HG02642 (cell line): ENCODE measurements around the gene ATP6V0E2.
"Not testable (repeated sequence)": the region's sequence is repeated elsewhere in the genome, so short reads cannot be mapped to it uniquely, and the experiment has no call there.

Experiments
- ATAC-seq: cut with Tn5 transposase; IDR thresholded peaks from one replicate; pipeline ENCODE4 v1.9.1; 2021; ENCODE audit warnings: mild to moderate bottlenecking; ENCODE audit not compliant: unreplicated experiment, poor library complexity

Gene ATP6V0E2

DNA sequence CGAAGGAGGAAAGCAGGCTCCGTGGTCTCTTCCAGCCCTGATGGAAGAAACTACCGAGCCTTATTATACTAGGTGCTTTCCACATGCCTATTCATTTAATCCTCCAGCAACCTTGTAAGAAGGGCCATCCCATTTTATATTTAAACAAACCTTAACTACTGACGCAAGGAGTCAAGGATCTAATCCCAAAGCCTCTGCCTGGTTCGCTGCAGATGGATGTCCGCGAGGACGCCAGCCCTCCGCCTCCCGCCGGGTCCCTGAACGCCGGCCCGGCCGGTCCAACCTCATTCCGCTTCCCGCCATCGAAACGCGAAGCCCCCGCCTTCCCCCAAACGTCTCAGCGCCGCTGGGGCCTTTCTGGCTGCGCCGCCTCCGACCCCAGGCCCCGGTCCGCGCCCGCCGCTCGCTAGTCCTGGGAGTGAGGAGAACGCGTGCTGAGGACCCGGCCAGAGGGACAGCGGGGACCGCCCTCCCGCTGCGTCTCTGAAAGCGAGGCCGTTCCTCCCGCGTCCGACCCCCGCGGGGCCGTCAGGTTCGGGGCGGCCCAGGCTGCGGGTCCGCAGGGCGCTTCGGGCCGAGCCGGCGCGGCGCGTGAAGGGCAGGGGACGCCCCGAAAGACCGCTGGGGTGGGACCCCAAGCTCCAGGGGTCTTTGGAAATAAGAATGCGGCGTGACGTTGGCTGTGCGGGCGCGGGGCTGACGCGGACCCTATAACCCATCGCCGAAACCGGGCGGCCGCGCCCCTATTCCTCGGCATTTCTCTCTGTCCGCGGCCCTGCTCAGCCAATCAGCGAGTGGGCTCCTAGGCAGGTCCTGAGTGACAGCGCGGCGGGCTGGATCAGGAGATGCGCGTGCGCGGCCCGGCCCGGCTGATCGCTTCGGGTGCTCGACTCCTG lies at the start of gene ATP6V0E2:
Gene ATP6V0E2, plus strand, starts transcription at position 896 of the 896 bp plus-strand sequence. CDS start 97 bp downstream, outside the sequence.
- peak; percentile 94 for ATAC-seq

DNA sequence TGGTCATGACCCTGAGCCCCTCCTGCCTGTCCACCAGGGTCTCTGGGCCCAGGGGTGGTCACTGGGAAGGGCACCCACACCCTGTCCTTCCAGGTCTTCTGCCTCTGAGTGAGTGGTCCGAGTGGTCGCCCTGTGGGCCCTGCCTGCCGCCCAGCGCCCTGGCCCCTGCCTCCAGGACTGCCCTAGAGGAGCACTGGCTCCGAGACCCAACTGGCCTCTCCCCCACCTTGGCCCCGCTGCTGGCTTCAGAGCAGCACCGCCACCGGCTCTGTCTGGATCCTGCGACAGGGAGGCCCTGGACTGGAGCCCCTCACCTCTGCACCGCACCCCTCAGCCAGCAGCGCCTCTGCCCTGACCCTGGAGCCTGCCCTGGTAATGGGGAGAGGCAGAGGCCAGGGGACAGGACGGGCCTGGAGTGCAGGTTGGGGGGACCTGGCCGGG lies 49.4 kb upstream of the ATP6V0E2 start:
- ATAC-seq = no peak

DNA sequence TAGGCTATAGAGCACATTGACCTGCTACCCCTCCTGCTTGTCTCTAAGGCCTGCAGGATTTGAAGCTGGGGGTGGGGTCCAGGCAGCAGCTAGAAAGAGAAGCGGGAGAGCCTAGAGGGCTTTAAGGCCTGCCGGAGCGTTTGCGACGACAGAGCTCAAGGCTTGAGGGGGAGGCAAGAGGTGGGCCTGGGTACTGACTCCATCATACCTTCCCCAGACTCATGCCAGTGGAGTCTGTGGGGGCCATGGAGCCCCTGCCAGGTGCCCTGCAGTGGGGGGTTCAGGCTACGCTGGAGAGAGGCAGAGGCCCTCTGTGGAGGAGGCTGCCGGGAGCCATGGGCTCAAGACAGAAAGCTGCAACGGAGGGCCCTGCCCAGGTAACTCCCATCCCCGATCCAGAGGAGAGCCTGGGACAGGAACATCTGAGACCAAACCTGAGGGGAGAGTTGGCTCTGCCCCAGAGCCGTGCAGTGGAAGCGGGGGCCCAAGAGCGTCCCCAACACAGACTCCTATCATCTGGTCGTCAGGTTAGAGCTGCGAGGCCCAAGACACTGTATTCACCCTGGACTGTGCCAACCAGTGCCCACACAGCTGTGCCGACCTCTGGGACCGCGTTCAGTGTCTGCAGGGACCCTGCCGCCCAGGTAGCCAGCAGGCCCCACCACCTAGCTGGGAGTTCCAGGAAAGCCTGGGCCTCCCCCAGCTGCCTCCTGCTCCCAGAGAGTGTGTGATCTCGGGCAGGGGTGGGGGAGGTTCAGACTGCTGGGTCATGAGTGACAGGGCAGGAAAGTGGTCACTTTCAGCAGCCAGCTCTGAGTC lies 48.8 kb upstream of the ATP6V0E2 start:
- no peak for ATAC-seq

DNA sequence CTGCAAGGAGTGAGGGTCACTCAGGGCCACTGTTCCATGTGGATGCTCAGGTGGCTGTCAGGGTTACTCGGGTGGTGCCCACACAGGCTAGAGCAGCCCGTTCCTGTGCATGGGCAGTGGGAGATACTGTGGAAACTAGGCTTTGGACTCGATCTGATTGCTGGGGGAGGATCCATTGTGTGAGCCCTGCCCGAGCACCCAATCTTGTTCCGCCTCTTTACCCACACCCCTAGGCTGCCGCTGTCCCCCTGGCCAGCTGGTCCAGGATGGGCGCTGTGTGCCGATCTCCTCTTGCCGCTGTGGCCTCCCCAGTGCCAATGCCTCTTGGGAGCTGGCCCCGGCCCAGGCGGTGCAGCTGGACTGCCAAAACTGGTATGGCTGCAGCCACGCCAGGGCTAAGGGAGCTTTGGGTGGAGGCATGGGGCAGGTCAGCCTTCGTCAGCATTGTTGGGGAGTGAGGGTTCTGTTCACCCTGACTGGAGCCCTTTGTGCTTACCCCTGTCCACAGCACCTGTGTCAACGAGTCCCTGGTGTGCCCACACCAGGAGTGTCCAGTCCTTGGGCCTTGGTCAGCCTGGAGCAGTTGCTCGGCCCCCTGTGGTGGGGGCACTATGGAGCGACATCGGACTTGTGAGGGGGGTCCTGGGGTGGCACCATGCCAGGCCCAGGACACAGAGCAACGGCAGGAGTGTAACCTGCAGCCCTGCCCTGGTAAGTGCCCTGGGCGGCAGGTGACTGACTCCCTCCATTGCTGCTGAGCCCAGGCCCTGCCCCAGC lies 48.0 kb upstream of the ATP6V0E2 start:
- ATAC-seq = no peak

DNA sequence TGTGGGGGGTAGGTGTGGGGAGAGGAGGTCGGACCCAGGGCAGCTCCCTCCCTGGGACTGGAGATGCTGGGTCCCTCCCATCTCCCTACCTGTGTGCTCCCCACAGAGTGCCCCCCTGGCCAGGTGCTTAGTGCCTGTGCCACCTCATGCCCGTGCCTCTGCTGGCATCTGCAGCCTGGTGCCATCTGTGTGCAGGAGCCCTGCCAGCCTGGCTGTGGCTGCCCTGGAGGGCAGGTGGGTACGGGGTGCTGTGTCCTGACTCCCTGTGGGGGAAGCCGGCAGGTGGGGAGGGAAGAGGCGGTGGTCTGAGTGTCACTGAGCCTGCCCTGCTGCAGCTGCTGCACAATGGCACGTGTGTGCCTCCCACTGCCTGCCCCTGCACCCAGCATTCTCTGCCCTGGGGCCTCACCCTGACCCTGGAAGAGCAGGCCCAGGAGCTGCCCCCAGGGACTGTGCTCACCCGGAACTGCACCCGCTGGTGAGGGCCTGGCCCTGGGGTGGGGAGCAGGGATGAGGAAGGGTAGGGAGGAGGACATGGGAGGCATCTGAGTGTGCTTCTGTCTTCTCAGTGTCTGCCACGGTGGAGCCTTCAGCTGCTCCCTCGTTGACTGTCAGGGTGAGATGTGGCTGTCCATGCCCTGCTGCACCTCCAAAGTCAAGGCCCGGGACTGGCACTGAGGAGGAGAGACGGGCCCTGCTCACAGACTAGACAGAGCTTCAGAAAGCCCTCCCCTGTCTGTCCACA lies 47.3 kb upstream of the ATP6V0E2 start:
- no peak for ATAC-seq

DNA sequence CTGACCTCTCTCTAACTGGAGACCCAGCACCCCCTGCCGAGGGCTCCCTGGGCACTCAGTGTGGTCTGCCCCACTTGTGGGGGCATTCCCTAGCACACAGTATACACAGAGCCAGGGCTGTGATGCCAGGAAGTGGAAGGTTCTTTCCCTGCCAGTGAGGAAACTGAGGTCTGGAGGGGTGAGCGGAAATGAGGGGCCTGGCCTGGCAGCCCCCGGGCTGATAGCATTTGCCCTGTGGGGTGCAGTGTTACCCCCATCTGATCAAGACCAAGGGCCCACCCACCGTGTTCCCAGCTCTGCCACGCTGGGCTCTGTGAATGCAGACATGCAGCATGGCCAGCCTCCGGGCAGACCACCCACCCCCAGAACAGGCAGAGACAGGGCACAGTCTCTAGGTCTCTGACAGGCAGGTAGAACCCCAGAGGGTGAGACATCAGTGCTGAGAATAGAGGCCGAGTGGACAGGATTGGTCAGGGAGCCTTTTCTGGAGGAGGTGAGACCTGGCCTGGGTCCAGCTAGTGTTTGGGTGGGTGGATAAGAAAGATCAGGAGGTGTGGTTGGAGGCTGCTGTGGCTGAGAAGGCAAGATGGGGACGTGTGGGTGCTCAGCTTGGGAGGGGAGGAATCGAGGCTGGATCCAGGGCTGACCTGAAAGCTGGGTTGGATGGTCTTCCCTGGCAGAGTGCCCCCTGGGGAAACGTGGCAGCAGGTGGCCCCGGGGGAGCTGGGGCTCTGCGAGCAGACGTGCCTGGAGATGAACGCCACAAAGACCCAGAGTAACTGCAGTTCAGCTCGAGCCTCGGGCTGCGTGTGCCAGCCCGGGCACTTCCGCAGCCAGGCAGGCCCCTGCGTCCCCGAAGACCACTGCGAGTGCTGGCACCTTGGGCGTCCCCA lies 46.4 kb upstream of the ATP6V0E2 start:
- no peak for ATAC-seq

DNA sequence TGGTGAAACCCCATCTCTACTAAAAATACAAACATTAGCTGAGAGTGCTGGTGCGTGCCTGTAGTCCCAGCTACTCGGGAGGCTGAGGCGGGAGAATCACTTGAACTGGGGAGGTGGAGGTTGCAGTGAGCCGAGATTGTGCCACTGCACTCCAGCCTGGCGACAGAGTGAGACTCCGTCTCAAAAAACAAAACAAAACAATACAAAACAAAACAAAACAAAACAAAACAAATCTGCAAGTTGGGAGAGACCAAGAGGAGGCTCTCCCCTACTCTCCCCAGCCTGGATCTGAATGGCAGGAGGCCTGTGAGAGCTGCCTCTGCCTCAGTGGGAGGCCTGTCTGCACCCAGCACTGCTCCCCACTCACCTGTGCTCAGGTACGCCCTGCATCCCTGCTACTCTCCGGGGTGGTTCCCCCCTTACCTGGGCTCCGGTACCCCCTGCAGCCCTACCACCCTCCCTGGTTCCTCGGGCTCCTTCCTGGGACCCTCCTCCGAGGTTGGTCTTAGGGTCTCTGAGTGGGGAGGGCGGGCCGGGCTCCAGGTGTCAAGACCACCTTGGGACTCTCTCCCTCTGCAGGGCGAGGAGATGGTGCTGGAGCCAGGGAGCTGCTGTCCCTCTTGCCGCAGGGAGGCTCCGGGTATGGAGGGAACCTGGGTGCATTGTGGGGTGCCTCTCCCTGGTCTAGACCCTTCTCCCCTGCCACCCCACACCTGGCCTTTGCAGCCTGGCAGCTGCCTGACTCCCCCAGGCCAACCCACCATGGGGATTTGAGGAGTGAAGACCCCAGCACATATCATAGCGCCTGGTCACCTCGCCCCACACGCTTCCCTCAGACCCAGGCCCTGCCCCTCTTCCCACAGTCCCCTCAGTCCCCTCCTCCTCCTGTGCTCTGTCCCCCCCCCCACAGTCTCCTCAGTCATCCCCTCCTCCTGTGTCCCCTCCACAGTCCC lies 45.1 kb upstream of the ATP6V0E2 start:
- no peak for ATAC-seq

DNA sequence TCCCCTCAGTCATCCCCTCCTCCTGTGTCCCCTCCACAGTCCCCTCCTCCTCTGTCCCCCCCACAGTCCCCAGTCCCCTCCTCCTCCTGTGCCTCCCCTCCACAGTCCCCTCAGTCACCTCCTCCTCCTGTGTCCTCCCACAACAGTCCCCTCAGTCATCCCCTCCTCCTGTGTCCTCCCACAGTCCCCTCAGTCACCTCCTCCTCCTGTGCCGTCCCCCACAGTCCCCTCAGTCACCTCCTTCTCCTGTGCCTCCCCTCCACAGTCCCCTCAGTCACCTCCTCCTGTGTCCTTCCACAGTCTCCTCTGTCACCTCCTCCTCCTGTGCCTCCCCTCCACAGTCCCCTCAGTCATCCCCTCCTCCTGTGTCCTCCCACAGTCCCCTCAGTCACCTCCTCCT lies 43.2 kb upstream of the ATP6V0E2 start:
- ATAC-seq = not testable (repeated sequence)

DNA sequence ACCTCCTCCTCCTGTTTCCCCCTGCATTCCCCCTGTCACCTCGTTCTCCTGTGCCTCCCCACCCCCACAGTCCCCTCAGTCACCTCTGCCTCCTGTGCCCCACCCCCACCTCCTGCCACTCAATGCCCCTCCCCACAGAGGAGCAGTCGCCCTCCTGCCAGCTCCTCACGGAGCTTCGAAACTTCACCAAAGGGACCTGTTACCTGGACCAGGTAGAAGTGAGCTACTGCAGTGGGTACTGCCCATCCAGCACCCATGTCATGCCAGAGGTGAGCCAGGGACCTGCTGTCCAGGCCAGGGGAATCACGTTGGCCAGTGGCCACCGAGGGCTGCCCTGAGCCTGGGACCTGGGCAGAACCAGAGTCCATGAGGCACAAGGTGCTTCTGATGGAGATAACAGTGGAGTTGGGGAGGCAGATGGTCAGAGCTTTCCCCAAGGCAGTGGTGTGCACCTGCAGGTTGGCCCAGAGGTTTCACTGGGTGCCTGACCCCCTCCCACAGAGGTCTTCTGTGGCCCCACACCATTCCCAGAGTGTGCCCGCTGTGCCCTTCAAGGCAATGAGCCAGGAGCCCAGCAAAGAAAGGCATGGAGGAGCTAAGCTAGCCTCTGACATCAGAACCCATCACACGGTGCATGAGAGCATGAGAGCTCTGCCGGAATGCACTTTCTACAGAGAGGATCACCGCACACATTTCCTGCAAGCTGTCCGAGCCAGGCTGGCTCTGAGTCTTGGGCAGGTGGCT lies 42.6 kb upstream of the ATP6V0E2 start:
- no peak for ATAC-seq

DNA sequence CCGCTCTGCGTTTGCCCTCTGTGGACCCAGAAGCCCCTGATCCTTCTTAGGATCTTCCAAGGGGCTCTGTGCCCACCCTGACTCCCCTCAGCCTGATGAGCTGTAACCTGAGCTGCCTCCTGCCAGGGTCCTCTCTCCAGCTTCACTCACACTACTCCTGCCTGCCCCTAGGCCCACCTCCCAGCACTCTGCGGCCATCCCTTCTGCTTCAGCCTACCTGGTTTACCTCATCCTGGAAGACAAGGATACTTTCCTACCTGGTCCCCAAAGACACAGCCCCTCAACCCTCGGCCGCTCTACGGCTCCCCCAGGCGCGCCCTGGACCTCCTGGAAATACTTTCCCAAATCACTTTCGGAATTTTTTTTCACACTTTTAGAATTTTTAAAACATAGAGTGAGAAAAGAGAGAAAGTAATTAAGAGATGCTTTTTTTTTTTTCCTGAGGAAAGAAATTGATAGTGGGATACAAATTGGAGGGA lies 42.0 kb upstream of the ATP6V0E2 start:
- ATAC-seq = no peak

DNA sequence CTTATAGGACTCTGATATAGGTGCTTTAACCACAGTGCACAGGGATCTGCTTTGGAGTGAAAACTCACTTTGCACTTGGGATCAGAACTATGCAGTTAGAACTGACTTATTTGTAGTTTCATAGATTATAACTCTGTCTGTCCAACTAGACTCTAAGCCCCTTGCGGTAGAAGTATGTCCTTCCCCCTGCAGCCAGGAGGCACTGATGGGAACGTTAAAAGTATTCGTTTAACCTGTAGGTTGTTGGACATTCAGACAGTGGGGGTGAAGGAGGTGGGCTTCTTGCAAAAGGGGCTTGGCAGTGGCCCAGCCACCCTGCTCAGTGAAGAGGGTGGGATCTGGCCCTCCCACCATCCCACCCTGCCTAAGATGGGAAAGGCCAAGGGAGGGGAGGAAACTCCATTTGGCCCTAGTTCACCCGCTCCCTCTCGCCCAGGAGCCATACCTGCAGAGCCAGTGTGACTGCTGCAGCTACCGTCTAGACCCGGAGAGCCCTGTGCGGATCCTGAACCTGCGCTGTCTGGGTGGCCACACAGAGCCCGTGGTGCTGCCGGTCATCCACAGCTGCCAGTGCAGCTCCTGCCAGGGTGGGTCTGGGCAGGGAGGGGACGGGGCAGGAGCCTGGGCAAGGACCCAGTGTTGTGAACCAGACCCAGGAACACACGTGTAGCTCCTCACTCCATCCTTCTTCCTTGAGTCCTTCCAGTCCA lies 41.3 kb upstream of the ATP6V0E2 start:
- ATAC-seq = no peak

DNA sequence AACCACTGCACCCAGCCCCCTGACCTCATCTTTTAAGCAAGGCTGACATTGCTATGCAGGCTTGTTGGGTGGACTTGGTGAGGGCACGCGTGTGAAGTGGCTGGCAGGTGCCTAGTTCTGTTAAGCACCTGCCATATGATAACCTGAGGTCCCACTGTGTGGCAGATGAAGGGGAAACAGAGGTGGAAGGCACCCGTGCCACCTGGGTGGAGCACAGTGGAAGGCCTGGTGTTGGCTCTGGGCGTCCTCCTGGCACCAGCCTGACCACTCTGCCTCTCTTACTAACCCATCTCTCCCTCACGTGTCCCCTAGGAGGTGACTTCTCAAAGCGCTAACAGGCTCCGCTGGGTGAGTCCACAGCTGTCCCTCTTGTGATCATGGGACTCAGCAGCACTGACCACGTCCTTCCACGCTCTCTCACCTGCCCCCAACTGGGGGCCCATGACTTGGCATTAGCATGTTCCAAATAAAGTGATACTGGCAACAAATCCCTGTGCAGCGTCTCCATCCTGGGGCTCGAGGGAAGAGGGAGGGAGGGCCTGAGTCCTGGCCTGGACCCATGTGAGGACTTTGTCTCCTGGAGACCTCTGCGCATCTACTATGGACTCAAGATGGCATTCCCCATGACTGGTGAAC lies 40.2 kb upstream of the ATP6V0E2 start:
- no peak for ATAC-seq

DNA sequence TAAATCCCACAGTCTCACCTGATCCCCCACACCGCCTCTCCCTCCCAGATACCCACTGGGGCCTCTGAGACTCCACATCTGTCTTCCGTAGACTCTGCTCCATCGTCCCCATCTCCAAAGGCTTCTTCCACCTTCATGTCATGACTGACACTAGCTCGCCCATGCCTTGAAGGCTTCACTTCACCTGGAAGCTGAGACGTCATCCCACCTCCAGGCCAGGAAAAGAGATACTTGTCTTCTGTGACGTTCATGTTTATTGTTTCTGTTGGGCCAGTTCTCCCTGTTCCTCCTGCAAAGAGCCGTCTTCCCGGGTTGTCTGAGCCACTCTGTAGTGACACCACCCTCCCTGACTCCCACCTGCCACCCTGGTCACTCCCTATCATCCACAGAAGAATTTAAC lies 39.2 kb upstream of the ATP6V0E2 start:
- no peak for ATAC-seq

DNA sequence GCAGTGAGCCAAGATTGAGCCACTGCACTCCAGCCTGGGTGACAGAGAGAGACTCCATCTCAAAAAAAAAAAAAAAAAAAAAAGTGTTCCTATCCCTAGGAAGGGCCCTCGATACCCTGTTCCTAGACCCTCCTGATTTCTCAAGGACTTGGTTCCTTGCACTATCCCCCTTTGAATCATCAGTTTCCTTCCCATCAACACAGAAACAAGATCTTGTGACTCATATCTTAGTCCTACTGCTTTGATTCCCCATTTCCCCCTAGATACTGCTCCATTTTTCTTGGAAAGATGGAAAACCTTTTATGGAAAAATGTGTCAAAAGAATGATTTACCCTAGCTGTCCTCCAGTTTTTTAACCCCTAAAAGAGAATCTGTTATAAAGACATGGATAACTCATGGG lies 37.3 kb upstream of the ATP6V0E2 start:
- no peak for ATAC-seq

DNA sequence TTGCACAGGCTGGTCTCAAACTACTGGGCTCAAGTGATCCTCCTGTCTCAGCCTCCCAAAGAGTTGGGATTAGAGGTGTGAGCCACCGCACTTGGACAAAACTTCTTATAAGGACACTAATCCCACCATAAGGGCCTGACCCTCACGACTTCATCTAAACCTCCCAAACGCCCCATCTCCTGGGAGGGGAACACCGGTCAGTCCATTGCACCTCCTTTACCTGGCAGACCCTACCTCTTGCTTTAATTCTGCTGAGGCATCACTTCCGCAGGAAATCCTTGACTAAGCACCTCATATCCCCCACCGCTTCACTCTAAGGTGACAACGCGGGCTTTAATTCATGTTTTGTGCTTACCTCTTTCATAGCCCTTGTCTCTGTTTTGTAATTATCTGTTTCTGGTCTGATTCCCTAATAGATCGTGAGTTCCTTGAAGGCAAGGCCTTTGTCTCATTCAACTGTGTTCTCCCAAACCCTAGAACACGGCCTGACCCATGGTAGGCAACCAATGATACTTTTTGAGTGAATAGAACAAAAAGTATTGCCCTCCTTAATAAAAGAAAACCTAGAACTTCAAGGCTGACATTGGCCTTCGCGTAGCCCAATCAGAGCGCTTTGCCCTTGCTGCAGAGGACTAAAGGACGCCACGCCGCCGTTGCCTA lies 36.1 kb upstream of the ATP6V0E2 start:
- ATAC-seq = no peak
